ENCODE measurements around the gene LHX3.
A peak's percentile ranks its signal among the peaks of the same experiment; 100 is the strongest.
"Not testable (repeated sequence)": the region's sequence is repeated elsewhere in the genome, so short reads cannot be mapped to it uniquely, and the experiment has no call there.

LHX3 gene

DNA sequence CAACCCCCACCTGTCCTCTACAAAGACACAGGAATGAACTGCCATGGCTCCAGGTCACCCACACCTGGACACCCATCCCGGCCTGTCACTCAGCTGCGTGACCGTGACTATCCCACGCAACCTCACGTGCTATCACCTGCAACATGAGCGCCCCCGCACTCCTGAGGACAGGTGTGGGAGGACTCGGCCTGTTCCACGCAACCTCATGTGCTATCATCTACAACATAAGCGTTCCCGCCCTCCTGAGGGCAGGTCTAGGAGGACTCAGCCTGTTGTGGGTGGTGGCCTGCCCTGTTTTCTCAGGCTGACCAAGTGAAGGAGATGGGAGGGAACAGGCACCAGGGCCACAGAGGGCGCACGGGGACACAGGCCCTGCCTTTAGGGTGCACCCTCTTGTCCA, 36.6 kb upstream of the LHX3 start:
- DNase-seq (ENCODE audit: low spot score): no peak

DNA sequence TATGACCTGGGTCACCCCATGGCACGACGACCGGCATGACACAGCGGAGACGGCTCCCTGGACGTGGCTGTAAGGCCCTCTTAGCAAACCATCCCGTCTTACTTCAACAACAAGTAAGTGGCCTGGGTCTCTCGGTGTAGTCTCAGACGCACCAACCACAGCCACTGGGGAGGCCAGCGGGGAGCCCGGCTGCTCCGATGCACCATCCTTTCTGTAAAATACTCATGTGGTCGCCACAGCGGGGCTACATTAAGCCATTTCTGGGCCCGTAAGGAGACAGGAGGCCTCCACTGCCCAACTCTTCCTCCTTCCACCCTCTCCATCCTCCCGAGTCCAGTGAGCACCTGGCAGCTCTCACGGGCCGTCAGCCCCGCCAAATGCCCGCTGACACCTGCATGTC, 36.0 kb upstream of the LHX3 start:
- DNase-seq (ENCODE audit: low spot score): no peak

DNA sequence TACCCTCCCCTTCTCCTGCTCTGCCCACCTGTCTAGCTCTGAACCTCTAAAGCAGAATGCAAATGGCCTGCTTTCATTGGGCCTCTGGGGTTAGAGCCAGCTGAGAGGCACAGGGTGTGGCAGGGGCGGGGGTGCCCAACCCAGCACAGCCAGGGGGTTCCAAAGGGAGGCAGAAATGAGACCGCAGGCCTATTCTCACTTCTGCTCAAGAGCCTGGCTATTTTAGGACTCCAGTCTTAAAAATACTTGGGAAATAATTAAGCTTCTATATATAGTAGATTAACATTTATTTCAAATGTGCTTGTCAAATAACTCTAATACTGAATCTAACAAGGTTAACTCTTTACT, 35.0 kb upstream of the LHX3 start:
- DNase-seq (ENCODE audit: low spot score): no peak

DNA sequence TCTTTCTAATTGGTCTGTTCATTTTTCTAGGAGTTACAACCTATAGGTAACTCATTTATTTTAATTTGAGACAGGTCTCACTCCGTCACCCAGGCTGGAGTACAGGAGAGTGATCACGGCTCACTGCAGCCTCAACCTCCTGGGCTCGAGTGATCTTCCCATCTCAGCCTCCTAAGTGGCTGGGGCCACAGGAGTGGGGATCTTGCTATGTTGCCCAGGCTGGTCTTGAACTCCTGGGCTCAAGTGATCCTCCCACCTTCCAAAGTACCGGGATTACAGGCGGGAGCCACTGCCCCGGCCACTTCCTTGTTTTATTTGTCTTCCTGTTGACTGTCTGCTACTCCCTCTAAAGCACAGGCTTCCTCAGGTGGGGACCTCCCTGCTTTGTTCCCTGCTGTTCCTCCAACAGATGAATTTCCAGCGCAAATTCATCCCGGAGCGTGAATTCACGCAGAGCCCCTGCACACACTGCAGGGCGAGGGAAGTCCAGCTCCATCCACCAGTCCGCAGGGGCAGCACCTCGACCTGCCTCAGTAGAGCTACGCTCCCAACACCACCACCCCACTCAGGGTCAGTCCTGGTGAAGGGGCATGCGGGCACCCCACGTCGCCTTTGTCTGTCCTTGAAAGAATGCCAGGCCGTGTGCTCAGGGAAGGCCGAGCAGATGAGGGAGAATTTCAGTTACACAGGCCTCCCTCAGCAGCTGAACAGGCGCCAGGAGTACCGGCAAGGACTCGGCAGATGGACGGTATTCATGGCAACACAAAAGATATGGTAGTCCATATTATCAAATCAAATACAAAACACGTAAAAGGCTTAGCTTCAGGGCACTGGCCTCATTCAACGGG, 34.4 kb upstream of the LHX3 start:
- DNase-seq (ENCODE audit: low spot score): no peak

DNA sequence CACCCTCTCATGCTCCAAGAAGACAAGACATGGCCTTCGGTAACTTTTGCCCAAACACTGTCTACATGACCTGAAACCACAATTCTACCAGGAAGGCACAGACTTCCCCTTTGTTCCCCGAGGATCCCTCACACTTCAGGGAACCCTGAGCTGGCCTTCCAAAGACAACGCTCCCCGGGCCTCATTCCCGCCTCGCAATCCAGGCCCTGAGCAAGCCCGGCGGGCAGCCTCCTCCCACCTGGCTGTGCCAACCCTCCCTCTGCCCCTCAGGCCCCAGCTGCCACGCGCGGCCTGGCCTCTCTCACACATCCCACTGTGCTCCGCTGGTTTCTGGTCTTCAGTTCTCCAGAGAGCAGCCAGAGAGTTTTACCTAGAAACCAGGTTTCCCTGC, 33.4 kb upstream of the LHX3 start:
- no peak for DNase-seq (ENCODE audit: low spot score)

DNA sequence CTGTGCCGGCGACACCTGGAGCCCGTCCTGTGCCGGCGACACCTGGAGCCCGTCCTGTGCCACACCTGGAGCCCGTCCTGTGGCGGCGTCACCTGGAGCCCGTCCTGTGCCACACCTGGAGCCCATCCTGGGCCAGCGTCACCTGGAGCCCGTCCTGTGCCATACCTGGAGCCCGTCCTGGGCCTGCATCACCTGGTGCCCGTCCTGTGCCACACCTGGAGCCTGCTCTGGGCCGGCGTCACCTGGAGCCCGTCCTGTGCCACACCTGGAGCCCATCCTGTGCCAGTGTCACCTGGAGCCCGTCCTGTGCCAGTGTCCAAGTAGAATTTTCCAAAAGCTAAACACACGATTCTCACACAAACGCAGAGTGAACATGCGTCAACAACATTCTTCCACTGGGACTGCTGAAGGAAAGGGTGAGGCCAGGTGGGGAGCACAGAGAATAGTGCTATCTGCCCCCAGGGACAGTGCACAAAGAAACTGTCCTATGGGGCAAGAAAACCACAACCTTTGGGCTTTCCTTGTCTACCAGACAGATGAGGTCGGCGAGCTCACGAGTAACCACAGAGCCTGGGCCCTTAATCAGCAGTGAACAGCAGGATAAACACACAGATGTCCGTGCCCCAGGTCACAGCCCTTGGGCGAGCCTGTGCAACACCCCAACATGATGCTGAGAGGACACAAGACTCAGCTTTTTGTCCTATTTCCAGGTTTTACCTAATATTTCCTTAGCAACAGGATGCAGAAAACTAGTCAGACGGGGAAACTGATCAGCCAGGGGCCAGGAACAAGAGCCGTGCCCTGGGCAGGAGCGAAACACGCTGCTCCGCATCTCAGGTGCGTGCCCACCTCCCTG, 32.8 kb upstream of the LHX3 start:
- DNase-seq (ENCODE audit: low spot score): no peak

DNA sequence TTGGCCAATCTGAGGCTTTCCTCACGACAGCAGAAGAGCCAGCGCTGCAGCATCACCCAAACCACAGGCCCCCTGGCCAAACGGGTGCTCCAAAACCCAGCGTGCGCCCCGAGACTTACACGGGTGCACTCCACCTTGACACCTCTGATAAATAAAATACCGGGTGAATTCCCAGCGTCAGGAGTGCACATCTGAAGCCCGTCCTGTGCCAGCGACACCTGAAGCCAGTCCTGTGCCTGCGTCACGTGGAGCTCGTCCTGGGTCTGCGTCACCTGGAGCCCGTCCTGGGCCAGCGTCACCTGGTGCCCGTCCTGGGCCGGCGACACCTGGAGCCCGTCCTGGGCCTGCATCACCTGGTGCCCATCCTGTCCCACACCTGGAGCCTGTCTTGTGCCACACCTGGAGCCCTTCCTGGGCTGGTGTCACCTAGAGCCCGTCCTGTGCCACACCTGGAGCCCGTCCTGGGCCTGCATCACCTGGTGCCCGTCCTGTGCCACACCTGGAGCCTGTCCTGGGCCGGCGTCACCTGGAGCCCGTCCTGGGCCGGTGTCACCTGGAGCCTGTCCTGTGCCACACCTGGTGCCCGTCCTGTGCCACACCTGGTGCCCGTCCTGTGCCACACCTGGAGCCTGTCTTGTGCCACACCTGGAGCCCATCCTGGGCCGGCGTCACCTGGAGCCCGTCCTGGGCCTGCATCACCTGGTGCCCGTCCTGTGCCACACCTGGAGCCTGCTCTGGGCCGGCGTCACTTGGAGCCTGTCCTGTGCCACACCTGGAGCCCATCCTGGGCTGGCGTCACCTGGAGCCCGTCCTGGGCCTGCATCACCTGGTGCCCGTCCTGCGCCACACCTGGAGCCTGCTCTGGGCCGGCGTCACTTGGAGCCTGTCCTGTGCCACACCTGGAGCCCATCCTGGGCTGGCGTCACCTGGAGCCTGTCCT, 31.8 kb upstream of the LHX3 start:
- not testable (repeated sequence) for DNase-seq (ENCODE audit: low spot score)

DNA sequence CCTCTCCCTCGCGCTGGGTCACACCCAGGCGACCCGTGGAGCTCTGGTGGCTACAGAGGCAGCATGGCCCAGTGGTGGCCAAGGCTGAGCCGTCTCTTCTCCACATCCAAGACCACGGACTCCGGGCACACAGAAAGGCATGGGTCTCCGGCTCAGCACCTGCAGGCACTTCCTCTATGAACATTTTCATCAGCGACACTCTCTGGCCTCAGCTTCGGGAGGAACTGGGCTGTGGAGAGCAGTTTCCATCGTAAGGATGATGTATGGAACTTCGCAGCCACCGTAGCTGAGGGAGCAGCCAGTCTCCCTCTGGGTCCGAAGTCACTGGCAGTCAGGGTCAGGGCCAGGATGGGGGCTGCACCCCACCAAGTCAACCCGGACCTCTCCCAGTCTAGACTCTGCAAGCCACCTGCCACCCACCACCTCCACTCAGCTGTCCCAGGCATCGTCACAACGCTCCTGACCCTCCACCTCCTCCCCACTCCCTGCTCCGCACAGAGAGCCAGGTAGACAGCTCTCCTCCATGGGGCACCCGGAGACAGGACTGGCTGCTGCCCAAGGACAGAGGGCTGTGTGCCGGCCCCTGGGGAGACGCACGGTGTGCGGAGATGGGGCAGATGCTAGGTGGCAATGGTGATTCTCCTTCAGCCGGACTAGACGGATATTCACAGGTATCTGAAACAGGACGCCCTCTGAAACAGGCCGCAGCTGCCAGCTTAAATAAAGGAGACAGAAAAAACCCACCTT, 31.0 kb upstream of the LHX3 start:
- no peak for DNase-seq (ENCODE audit: low spot score)

DNA sequence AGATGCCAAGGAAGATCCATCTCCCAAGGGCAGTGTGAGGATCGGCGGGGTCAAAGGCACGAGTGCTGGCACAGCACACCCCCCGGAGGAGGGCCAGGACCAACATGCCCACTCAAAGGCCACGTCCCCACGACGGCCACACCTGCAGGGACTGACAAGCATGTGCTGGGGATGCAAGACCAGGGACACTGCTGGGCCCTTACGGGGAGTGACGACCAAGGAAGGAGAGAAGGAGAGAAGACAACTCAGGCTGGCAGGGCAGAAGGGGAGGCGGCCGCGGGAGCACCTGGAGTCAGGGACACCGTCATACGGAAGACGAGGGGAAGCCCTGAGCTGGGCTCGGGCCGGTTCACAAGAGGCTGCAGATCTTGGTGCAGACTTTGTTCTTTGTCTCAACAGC, 30.2 kb upstream of the LHX3 start:
- DNase-seq (ENCODE audit: low spot score): no peak

DNA sequence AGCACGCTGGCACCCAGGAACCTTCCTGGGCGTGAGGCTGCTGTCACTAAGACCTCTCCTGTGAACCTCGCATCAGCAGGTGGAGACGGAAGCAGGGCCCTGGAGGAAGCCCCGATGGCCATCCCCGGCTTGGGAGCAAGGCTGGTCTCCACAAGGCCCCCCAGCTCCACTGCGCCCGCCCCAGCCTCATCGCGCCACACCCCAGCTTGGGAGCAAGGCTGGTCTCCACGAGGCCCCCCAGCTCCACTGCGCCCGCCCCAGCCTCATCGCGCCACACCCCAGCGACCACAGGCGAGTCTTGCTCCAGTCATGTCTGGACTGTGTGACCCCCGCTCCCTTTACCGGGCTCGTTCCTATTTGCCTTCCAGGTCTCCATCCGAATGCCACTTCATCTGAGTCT, 29.7 kb upstream of the LHX3 start:
- no peak for DNase-seq (ENCODE audit: low spot score)

DNA sequence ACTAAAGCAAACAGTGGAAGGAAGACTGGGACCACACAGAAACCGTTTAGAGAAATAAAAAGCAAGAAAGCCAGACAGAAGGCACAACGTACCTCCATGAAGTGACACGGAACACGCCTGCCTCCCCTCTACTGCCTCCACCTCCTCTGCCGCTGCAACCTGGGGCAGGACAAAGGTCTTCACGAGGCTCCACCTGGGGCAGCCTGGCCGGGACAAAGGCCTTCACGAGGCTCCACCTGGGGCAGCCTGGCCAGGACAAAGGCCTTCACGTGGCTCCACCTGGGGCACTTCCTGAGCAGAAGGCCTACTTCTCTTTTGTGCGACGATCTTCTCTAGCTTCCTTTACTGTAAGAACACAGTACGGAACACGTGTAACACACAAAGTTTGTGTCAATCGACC, 28.9 kb upstream of the LHX3 start:
- no peak for DNase-seq (ENCODE audit: low spot score)

DNA sequence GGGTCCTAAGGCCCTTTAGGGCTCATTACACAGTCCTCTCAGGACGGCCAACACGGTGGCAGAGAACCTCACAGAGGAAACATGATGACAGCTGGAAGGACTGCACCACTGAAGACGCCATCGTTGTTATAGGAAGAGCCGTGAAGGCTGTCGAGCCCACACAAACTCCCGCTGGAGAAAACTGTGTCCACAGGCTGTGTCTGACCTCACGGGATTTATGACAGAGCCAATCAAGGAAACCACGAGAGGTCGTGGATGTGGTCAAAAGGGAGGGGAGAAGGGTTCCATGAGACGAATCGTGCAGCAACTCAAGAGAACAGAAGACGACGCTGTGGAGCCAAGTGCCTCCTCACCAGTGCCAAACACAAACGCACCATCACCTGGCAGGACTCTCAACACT, 28.5 kb upstream of the LHX3 start:
- no peak for DNase-seq (ENCODE audit: low spot score)

DNA sequence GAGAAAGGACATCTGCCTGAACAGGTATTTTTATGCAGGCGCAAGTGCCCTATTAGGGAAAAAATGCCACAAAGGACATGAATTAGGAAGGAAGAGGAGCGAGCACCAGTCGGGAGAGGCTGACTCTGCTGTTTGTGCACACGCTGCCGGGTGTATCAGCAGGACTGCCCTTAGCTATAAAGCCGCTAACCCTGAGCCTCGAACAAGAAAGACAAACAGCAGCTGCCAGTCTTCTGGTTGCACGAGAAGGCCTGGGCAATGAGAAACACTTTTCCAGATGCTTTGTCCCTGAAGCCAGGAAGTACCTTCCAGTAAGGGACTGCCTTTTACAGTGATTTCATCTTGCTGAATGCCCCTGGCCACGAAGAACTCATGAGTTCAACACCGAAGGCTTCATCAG, 28.0 kb upstream of the LHX3 start:
- no peak for DNase-seq (ENCODE audit: low spot score)

DNA sequence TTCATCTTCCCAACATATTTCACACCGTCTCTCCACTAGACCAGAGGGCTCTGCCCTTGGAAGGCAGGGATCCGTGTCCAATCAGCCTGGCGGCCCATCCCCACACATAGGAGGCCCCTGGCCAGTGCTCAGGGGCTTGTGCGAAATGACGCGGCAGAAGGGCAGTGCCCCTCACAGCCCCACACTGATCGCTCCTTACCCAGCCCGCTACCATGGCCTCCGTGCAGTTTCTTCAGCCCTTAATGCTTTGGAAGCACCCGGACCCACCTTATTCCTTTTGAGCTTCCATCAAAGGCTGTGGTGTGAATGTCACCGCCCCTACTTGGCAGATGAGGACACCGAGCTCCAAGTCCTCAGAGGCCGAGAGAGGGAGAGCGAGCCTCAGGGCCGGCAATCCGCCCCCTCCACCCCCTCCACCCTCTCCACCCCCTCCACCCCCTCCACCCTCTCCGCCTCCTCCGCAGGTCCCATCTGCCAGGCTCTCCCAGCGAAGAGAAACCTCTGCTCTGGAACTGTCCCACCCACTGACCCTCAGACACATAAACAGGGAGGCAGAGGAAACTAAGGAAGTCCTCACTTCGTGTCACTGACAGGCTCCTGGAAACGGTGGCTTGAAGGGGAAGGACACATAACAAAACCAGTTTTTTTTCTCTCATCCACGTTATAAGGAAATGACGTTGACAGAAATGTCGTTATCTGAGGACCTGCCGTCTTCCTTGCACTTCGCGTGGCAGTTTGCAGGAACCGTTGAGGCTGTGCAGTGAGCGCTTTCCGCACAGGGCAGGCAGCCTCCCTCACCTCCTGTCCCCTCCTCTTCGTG, 26.8 kb upstream of the LHX3 start:
- DNase-seq (ENCODE audit: low spot score): no peak

DNA sequence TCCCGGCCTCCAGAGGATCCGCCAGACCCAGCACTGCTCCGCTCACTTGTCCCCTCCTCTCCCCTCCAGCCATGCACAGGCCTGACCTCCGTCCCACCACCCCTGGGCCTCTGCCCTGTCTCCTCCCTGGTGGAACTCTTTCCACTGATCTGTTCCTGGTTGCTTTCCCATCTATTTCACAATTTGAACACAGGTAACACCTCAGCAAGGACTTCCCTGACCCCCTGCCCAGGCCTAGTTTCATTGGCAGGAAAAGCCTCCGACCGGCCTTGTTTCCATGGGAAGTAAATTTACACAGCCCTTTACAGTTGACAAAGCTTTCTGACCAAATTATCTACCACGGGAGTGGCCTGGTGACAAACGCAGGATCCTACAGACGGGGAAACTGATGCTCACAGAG, 25.8 kb upstream of the LHX3 start:
- DNase-seq (ENCODE audit: low spot score): no peak

DNA sequence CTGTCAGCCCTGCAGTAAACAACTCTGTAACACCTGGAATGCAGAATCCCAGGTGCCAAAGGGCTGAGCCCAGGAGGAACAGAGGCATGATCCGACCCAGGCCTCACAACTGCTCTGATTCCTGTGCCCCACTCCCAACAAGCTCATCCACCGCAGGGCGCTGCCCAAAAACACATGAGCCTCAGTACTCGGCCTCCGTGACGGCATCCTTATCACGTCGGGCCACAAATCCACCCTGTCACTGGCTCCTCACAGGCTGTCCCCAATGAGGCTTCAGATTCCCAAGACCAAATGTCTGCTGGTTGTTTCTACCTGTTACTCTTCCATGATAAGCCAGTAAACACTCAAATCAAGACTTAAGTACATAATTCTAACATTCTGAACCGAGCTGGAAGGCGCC, 25.4 kb upstream of the LHX3 start:
- no peak for DNase-seq (ENCODE audit: low spot score)

DNA sequence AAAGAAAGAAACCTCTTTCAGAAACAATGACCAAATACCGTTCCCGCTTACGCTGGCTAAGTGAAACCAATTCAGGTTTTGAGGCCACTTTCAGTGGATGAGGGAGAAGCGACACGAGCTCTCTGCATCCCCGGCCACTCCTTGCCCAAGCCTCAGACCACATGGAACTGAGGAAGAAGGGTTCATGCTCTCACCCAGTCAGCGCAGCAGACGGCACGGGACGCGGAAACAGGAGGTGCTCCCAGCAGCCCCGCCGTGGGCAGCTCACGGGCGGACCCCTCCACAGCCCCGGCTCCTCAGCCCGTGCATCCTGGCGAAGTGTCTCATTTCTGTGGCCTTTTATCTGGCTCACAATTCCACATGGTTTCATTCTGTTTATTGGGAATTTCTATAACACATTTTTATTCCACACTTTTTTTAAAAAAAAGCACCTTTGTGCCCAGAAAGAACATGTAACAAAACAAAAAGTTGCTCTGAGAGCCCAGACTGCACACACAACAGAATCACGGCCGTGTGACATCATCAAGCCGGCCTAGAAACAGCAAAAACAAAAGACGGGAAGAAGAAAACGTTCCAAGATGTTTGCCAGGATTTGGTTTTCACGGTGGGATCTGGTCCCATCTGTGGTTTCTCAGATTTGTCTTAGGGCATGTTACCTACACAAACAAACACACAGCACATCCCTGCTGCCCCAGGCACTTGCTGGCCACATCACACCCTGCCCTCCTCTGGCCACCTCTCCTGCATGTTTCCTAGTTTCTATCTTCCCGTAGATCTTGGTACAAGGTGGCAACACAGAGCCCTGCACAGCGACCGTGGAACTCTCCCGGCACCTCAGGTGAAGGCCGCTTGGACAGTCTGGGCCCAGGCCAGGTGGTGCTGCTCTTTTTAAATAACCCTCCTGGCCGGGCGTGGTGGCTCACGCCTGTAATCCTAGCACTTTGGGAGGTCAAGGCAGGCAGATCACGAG, 24.5 kb upstream of the LHX3 start:
- DNase-seq (ENCODE audit: low spot score): no peak

DNA sequence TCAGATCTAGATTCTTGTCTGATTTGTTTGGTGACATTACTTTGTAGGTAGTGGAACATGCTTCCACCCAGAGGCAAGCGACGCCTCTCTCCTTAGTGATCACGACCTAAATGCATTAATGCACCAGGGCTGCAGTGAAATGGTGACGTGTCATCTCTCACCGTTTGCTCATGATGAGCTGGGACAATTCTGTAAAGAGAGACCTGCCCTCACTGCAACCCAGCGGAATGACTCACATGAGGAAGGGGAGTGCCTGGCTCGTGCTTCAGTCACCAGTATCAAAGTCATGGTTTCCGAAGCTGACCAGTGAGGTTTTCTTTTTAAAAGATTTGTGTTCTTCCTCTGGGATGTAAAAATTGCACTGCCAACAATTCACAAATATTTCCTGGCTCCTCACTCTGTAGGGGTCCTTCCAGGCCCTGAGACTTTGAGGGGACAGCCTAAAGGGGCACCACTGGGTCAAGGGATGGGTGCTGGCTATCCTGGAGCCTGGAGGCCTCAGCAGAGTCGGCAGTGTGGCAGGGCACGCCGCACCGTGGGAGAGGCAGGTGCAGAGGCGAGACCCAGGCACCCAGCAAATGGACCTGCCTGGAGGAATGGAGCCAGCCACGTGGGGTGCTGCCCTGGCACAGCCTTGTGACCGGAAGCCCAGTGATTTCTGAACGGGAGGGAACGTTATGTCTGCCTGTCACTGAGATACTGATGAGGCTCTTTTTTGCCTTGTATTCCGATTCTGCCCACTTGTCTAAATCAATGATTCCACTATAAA, 23.4 kb upstream of the LHX3 start:
- DNase-seq (ENCODE audit: low spot score): peak; percentile 47
